Bronchial epithelial cell (primary cell): Measurements from ENCODE around the gene ABHD4. TPM values are rescaled to one million over a fixed set of nuclear protein-coding genes. Genes with fewer than 3 reads are reported as not detected.
A peak's percentile ranks its signal among the peaks of the same experiment; 100 is the strongest.

Experiments used
- DNase-seq: peaks from one replicate; pipeline ENCODE4 v3.0.0-alpha.2; 2010; ENCODE audit warnings: low read depth
- FAIRE-seq: peaks from 2 replicates; lab custom pipeline; 2011; peaks lifted over from hg19 to GRCh38; lab: Jason Lieb, UNC
- H3K27me3 ChIP-seq: 2 replicates; pipeline ENCODE4 v1.5.1; 2011; ENCODE audit warnings: low read length; ENCODE audit not compliant: control insufficient read depth, insufficient read depth
- H3K36me3 ChIP-seq: 2 replicates; pipeline ENCODE4 v1.5.1; 2011; ENCODE audit warnings: low read length; ENCODE audit not compliant: control insufficient read depth, insufficient read depth
- H3K4me3 ChIP-seq: 2 replicates; pipeline ENCODE4 v1.5.1; 2011; ENCODE audit warnings: mild to moderate bottlenecking, low read depth, low read length, control low read depth
- CTCF ChIP-seq: IDR thresholded peaks from 2 replicates; pipeline ENCODE4 v1.5.1; 2011; ENCODE audit warnings: mild to moderate bottlenecking, moderate library complexity, low read length, control low read depth, inconsistent platforms; ENCODE audit not compliant: insufficient read depth, severe bottlenecking
- total RNA-seq: library from RNA; depleted of rRNA; stranded (reverse); fragments of >200 nt; gene quantifications from 2 replicates; pipeline ENCODE4 v1.2.1, GENCODE V29; 2014

Gene ABHD4
- total RNA-seq = 5.3 and 8.2 TPM in 2 replicates

DNA sequence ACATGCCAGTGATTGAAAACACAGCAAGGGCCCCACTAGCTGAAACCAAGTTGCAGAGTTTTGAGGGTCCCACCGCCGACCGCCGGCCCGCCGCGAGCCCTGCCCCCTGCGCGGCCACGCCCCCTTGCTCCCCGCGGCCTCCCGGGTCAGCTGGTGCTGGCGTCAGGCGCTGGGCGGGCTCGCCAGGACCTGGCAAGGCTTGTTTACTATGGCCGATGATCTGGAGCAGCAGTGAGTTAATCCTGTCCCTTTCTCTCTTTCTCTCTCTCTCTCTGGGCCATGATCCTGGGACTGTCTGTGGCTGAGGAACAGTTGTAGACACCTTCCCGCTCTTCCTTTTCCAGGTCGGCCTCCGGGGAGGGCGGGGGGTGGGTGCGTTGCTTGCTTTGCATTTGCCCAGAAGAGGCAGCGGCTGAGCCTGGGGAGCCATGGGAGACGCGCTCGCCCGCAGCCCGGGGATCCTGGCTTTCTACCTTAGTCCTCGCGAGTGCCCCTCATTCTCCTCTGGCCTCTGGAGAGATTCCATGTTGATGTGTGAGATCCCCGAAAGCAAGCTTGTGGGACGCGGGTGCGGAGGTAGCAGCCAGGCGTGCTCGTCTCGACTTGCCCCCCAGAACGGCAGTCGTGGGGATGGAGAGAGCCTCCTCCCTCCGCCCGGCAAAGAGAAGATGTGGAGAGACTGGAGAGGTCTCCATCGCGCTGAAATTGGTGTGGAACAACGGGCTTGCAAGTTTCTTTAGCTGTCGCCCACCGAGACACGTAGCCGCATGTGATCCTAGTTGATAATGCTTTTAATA is at the start of gene ABHD4:
Gene ABHD4 (plus strand): TSS at position 202 of the 797 bp plus-strand sequence. CDS start 7 bp downstream, at position 209.
- no peak for FAIRE-seq
- DNase-seq = peak; percentile 55
- no peaks in the 10 kb centered on the region for H3K27me3 ChIP-seq
- TF ChIP-seq CTCF = no peak
- peak within 1 kb of the TSS; percentile 68 for H3K4me3 ChIP-seq
- peaks cover 10% of the 10 kb centered on the region for H3K36me3 ChIP-seq

- H3K36me3 ChIP-seq = no peaks in the 10 kb centered on the region
- no peak overlapping the region for H3K4me3 ChIP-seq
- TF ChIP-seq CTCF = no peak
- H3K27me3 ChIP-seq = no peaks in the 10 kb centered on the region
- DNase-seq = no peak
- no peak for FAIRE-seq
Measured at GRCh38 chr14:22549324-22549962, 48.7 kb upstream of the ABHD4 start.

DNA sequence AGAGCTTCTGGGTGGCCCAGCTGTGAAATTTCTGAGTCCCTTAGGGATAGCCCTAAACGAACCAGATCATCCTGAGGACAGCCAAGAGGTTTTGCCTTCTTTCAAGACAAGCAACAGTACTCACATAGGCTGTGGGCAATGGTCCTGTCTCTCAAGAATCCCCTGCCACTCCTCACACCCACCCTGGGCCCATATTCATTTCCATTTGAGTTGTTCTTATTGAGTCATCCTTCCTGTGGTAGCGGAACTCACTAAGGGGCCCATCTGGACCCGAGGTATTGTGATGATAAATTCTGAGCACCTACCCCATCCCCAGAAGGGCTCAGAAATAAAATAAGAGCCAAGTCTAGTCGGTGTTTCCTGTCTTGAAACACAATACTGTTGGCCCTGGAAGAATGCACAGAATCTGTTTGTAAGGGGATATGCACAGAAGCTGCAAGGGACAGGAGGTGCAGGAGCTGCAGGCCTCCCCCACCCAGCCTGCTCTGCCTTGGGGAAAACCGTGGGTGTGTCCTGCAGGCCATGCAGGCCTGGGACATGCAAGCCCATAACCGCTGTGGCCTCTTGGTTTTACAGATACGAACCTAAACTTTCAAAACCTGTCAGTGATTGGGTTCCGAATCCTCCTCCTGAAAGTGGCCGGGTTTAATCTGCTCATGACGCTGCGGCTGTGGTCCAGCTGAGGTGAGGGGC is 48.0 kb upstream of the ABHD4 start:
- DNase-seq (no peak), FAIRE-seq (no peak)
- no peak for TF ChIP-seq CTCF

DNA sequence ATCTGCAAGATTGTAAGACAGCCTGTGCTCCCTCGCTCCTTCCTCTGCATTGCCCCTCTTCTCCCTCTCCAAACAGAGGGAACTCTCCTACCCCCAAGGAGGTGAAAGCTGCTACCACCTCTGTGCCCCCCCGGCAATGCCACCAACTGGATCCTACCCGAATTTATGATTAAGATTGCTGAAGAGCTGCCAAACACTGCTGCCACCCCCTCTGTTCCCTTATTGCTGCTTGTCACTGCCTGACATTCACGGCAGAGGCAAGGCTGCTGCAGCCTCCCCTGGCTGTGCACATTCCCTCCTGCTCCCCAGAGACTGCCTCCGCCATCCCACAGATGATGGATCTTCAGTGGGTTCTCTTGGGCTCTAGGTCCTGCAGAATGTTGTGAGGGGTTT is 46.5 kb upstream of the ABHD4 start:
- Histone ChIP-seq H3K27me3 (no peaks in the 10 kb centered on the region), H3K36me3 (no peaks in the 10 kb centered on the region), H3K4me3 (no peak overlapping the region)
- TF ChIP-seq CTCF = no peak
- FAIRE-seq (no peak), DNase-seq (no peak)

More for the DNA sequence above, 48.0 kb upstream of the ABHD4 start:
- Histone ChIP-seq H3K4me3 (no peak overlapping the region), H3K27me3 (no peaks in the 10 kb centered on the region), H3K36me3 (no peaks in the 10 kb centered on the region)

GRCh38 chr14:22552001-22552826 is 45.9 kb upstream of the ABHD4 start:
- FAIRE-seq (no peak), DNase-seq (no peak)
- no peak for TF ChIP-seq CTCF

More at GRCh38 chr14:22552001-22552826, 45.9 kb upstream of the ABHD4 start:
- Histone ChIP-seq H3K4me3 (no peak overlapping the region), H3K36me3 (no peaks in the 10 kb centered on the region), H3K27me3 (no peaks in the 10 kb centered on the region)
